Astrocyte of the spinal cord (primary cell): ENCODE measurements around the gene EIF4E2.

Experiments
- DNase-seq: peaks from one replicate; pipeline ENCODE4 v3.0.0; 2011; ENCODE audit warnings: low read depth, low spot score
- H3K4me3 ChIP-seq: 2 replicates; pipeline ENCODE4 v1.5.1; 2011; ENCODE audit warnings: low read depth, mild to moderate bottlenecking, low read length, moderate library complexity
- in situ Hi-C: cut with HindIII; loops from 2 replicates; pipeline ENCODE4 v1.10.0; 2017; ENCODE audit warnings: low sequenced_read_pairs
- TF ChIP-seq, protein P1 (sequence below): IDR thresholded peaks from 2 replicates; pipeline ENCODE4 v1.5.1; 2012; ENCODE audit warnings: low read depth, mild to moderate bottlenecking, low read length, inconsistent platforms

EIF4E2 gene, protein sequence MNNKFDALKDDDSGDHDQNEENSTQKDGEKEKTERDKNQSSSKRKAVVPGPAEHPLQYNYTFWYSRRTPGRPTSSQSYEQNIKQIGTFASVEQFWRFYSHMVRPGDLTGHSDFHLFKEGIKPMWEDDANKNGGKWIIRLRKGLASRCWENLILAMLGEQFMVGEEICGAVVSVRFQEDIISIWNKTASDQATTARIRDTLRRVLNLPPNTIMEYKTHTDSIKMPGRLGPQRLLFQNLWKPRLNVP

DNA sequence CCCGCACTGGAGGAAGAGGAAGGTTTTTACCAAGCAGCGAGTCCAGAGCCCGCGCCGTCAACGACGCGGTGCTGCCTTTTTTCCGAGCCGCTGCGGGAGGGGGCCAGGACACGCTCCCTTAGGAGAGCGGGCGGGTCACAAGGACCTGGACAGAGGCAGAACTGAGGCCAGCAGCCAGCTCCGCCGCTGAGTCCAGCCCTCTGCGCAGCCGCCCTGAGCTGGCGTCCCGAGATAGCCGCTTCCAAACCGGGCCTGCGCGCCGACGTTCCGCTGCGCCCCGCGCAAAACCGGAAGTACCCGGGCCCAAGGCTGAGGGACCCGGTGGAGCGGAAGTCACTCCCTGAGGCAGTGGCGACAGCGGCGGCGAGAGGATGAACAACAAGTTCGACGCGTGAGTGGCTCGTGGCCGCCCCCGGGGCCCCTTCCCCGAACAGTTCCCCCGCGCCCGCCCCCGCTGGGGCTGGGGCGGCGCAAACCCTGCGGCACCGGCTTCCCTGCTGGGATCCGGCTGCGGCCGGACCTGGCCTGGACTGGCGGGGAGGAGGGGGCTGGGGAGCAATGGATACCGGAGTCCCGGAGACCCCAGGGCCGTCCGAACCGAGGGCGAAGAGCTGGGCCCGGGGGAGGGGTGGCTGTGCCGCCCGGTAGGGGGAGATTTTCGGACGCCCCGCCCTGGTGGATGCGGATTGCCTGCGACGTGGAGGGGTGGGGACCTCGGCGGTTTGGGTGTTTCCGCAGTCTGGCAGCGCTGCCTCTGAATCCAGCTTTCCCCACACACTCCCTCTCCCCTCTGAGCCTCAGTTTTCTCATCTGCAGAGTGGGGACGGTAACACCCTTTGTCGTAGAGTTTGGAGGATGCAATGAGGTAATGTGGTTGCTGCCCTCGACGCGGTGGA lies at the start of gene EIF4E2, which contains the start of gene TIGD1:
Gene EIF4E2 (plus strand): TSS at position 336 of the 896 bp plus-strand sequence. CDS start 36 bp downstream, at position 372.
Gene TIGD1 (minus strand): TSS at position 204 of the 896 bp plus-strand sequence. CDS start 675 bp downstream, outside the sequence.
- TF ChIP-seq, protein P1, sequence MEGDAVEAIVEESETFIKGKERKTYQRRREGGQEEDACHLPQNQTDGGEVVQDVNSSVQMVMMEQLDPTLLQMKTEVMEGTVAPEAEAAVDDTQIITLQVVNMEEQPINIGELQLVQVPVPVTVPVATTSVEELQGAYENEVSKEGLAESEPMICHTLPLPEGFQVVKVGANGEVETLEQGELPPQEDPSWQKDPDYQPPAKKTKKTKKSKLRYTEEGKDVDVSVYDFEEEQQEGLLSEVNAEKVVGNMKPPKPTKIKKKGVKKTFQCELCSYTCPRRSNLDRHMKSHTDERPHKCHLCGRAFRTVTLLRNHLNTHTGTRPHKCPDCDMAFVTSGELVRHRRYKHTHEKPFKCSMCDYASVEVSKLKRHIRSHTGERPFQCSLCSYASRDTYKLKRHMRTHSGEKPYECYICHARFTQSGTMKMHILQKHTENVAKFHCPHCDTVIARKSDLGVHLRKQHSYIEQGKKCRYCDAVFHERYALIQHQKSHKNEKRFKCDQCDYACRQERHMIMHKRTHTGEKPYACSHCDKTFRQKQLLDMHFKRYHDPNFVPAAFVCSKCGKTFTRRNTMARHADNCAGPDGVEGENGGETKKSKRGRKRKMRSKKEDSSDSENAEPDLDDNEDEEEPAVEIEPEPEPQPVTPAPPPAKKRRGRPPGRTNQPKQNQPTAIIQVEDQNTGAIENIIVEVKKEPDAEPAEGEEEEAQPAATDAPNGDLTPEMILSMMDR, result no peak
- peak within 1 kb of the TSS; percentile 94 for H3K4me3 ChIP-seq
- in situ Hi-C loops, result no loop called here
- DNase-seq, result peak; percentile 95

DNA sequence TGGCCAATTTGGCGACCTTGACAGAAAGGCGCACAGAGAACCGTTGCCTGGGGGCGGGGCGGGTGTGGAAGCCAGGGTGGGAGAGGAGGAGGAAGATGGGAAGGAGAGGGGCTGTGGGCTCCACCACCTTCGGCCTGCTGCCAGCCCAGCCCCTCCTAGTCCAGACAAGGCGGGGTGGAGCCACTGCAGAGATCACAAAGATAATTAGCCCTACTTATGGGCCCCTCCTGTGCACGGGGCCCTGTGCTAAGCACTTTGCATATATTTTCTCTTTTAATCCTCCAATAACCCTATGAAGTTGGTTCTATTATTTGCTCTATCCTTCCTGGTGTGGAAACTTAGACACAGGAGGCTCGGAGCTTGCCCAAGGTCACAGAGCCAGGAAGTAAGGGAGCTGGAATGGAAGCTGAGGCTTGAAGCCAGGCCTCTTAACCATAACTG lies 49.1 kb upstream of the EIF4E2 start:
- TF ChIP-seq, protein P1, result no peak
- in situ Hi-C loops, result no loop called here
- no peak overlapping the region for H3K4me3 ChIP-seq
- no peak for DNase-seq

DNA sequence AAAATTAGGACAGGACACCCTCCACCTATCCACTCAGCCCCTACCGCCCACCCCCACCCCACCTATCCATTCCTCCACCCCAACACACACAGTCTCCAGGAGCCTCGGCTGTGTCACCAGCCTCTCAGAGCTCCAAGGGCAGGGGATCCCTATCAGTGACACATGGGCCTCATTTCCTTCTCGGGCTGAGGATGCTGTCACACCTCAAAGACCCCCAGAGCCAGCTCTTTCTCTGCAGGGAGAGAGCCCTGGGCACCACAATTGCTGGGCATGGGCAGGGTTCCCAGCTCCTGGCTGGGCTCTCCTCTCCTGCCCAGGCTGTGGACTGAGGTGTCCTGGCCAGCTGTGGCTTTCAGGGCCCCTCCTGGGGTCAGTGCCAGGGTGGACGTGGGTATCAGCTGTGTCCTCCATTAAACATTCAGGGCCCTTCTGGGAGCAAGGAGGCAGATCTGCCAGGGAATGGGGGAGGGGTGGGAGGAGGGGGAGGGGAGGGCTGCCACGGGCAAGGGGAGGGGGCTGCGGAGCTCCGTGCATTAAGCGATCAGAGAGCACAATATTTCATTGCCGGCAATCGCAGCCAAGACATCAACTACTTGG lies 48.6 kb upstream of the EIF4E2 start:
- in situ Hi-C loops, result no loop called here
- H3K4me3 ChIP-seq, result no peak overlapping the region
- DNase-seq, result no peak
- TF ChIP-seq, protein P1, result no peak

DNA sequence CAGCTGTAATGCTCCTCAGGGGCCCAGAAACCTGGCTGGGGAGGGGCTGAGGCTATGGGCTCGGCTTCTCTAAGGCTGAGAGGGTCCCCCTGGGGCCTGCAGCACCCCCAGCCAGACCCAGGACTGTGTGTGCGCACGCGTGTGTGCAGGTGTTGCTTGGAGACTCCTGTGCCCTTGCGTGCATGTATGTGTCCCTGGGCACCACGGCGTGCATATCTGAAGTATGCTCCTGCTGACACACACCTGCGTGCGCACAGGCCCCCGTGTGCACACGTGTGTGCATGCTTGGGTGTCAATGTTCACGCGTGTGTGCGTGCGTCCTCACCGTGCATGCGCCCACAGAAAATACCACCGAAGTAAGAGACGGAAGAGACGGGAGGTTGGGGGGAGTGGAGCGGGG lies 48.0 kb upstream of the EIF4E2 start:
- no peak overlapping the region for H3K4me3 ChIP-seq
- TF ChIP-seq, protein P1, result no peak
- no peak for DNase-seq
- in situ Hi-C loops, result no loop called here

DNA sequence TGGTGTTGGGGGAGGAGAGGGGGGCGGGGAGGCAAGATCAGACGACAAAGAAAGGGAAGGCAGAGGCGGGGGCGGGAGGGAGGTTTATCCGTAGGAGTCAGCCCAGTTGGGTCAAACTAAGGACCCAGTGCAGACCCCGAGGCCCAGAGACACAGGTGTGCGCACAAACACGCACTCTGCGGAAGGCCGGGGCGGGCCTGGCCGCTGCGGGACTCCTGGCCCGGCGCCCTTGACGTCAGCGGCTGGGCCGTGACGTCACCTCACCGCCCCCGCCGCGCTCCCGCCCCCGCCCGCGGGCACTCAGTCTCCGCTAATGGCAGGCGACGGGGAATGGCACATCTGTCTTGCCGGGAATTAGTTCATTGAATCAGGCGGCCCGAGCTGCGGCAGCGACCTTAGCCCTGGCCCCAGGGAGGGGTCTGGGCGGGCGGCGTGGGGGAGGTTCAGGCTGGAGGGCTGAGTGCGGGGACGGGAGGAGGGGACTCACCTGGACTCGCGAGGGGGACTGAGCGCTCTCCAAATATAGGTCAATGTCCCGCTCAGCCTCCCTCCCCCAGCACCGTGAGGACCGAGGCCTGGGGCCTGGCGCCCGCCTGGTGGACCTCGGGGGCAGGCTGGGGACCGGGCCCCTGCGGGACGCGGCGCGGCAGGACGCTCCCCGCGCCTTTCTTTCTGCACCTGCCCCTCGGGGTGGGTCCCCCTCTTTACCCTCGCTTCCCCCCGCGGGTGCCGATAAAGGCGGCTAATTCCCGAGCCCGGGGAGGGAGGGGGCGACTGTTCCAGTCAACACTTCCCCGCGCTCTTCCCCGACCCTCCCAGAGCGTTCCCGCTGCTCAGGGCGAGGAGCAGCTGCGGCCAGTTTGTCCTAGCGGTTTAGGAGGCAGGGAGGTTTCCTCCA lies 47.3 kb upstream of the EIF4E2 start:
- TF ChIP-seq, protein P1, result no peak
- H3K4me3 ChIP-seq, result no peak overlapping the region
- in situ Hi-C loops, result no loop called here
- DNase-seq, result peak; percentile 10
